ENCODE data around the gene LAMB1. TPM values are rescaled to one million over a fixed set of nuclear protein-coding genes. Genes with fewer than 3 reads are reported as not detected.

The LAMB1 gene
- total RNA-seq, 1 experiment from 2014 or later: 101 TPM

DNA sequence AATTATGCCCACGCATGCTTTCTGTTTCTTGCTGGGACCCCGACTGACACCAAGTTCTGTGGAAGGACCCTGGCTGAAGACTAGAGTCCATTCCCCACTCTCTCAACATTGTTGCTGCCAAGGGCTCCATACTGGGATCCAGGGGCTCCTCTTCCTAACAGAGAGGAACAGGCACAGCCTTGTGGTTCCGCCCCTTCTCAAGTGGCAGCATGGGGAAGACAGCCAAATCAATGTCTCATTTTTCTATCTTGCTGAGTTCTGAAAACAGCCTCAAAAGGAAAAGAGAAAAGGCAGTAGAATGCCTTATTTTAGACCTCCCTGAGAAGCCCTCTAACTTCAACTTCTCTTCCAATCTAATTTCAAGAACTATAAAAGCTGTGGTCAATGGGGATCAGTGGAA, 23.7 kb upstream of the LAMB1 start (continued):
- TF ChIP-seq, protein P1, sequence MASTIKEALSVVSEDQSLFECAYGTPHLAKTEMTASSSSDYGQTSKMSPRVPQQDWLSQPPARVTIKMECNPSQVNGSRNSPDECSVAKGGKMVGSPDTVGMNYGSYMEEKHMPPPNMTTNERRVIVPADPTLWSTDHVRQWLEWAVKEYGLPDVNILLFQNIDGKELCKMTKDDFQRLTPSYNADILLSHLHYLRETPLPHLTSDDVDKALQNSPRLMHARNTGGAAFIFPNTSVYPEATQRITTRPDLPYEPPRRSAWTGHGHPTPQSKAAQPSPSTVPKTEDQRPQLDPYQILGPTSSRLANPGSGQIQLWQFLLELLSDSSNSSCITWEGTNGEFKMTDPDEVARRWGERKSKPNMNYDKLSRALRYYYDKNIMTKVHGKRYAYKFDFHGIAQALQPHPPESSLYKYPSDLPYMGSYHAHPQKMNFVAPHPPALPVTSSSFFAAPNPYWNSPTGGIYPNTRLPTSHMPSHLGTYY (CRISPR knock-in tag; IDR thresholded peaks at IDR 0.05): no peak
- TF ChIP-seq, protein P2, sequence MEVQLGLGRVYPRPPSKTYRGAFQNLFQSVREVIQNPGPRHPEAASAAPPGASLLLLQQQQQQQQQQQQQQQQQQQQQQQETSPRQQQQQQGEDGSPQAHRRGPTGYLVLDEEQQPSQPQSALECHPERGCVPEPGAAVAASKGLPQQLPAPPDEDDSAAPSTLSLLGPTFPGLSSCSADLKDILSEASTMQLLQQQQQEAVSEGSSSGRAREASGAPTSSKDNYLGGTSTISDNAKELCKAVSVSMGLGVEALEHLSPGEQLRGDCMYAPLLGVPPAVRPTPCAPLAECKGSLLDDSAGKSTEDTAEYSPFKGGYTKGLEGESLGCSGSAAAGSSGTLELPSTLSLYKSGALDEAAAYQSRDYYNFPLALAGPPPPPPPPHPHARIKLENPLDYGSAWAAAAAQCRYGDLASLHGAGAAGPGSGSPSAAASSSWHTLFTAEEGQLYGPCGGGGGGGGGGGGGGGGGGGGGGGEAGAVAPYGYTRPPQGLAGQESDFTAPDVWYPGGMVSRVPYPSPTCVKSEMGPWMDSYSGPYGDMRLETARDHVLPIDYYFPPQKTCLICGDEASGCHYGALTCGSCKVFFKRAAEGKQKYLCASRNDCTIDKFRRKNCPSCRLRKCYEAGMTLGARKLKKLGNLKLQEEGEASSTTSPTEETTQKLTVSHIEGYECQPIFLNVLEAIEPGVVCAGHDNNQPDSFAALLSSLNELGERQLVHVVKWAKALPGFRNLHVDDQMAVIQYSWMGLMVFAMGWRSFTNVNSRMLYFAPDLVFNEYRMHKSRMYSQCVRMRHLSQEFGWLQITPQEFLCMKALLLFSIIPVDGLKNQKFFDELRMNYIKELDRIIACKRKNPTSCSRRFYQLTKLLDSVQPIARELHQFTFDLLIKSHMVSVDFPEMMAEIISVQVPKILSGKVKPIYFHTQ (CRISPR knock-in tag; IDR thresholded peaks at IDR 0.05): no peak
- TF ChIP-seq GRHL2 (CRISPR knock-in tag; IDR thresholded peaks at IDR 0.05; ENCODE audit: insufficient replicate concordance, severe bottlenecking) (no peak), ZNF219 (CRISPR knock-in tag; IDR thresholded peaks at IDR 0.05; ENCODE audit: borderline replicate concordance) (no peak)
- TF ChIP-seq, protein P3, sequence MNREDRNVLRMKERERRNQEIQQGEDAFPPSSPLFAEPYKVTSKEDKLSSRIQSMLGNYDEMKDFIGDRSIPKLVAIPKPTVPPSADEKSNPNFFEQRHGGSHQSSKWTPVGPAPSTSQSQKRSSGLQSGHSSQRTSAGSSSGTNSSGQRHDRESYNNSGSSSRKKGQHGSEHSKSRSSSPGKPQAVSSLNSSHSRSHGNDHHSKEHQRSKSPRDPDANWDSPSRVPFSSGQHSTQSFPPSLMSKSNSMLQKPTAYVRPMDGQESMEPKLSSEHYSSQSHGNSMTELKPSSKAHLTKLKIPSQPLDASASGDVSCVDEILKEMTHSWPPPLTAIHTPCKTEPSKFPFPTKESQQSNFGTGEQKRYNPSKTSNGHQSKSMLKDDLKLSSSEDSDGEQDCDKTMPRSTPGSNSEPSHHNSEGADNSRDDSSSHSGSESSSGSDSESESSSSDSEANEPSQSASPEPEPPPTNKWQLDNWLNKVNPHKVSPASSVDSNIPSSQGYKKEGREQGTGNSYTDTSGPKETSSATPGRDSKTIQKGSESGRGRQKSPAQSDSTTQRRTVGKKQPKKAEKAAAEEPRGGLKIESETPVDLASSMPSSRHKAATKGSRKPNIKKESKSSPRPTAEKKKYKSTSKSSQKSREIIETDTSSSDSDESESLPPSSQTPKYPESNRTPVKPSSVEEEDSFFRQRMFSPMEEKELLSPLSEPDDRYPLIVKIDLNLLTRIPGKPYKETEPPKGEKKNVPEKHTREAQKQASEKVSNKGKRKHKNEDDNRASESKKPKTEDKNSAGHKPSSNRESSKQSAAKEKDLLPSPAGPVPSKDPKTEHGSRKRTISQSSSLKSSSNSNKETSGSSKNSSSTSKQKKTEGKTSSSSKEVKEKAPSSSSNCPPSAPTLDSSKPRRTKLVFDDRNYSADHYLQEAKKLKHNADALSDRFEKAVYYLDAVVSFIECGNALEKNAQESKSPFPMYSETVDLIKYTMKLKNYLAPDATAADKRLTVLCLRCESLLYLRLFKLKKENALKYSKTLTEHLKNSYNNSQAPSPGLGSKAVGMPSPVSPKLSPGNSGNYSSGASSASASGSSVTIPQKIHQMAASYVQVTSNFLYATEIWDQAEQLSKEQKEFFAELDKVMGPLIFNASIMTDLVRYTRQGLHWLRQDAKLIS (CRISPR knock-in tag; IDR thresholded peaks at IDR 0.05; ENCODE audit: borderline replicate concordance): no peak
- TF ChIP-seq, protein P4, sequence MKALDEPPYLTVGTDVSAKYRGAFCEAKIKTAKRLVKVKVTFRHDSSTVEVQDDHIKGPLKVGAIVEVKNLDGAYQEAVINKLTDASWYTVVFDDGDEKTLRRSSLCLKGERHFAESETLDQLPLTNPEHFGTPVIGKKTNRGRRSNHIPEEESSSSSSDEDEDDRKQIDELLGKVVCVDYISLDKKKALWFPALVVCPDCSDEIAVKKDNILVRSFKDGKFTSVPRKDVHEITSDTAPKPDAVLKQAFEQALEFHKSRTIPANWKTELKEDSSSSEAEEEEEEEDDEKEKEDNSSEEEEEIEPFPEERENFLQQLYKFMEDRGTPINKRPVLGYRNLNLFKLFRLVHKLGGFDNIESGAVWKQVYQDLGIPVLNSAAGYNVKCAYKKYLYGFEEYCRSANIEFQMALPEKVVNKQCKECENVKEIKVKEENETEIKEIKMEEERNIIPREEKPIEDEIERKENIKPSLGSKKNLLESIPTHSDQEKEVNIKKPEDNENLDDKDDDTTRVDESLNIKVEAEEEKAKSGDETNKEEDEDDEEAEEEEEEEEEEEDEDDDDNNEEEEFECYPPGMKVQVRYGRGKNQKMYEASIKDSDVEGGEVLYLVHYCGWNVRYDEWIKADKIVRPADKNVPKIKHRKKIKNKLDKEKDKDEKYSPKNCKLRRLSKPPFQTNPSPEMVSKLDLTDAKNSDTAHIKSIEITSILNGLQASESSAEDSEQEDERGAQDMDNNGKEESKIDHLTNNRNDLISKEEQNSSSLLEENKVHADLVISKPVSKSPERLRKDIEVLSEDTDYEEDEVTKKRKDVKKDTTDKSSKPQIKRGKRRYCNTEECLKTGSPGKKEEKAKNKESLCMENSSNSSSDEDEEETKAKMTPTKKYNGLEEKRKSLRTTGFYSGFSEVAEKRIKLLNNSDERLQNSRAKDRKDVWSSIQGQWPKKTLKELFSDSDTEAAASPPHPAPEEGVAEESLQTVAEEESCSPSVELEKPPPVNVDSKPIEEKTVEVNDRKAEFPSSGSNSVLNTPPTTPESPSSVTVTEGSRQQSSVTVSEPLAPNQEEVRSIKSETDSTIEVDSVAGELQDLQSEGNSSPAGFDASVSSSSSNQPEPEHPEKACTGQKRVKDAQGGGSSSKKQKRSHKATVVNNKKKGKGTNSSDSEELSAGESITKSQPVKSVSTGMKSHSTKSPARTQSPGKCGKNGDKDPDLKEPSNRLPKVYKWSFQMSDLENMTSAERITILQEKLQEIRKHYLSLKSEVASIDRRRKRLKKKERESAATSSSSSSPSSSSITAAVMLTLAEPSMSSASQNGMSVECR (CRISPR knock-in tag; IDR thresholded peaks at IDR 0.05; ENCODE audit: borderline replicate concordance): no peak
- TF ChIP-seq, protein P5, sequence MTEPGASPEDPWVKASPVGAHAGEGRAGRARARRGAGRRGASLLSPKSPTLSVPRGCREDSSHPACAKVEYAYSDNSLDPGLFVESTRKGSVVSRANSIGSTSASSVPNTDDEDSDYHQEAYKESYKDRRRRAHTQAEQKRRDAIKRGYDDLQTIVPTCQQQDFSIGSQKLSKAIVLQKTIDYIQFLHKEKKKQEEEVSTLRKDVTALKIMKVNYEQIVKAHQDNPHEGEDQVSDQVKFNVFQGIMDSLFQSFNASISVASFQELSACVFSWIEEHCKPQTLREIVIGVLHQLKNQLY (CRISPR knock-in tag; IDR thresholded peaks at IDR 0.05): no peak

DNA sequence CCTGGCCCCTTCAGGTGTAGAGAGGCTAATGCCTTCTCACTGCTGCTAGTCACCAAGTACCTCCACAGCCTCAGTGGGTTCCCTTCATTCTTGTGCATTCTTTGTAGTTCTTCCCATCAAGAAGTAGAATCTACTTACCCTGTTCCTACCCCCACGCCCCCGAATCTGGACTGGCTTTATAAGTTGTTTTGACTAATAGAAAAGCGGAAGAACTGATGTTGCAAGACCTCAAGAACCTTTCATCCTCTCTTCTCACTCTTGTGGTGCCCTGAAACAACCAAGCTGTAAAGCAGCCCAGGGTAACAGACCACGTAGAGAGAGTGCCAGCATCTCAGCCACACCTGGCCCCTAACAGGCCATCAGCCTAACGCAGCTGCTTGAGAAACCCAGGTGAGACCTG, 23.2 kb upstream of the LAMB1 start:
- ATAC-seq: no peak
- Mint-ChIP-seq H3K36me3 (no peaks in the 10 kb centered on the region), H3K4me1 (no peaks in the 10 kb centered on the region), H3K9me3 (no peaks in the 10 kb centered on the region), H3K4me3 (no peak overlapping the region), H3K27ac (no peak overlapping the region), H3K27me3 (ENCODE audit: low read depth) (peaks cover 3% of the 10 kb centered on the region; the same call in 1 of the 2 replicates)
- TF ChIP-seq ETV6 (CRISPR knock-in tag; IDR thresholded peaks at IDR 0.05) (no peak), ZNF121 (CRISPR knock-in tag; IDR thresholded peaks at IDR 0.05) (no peak), ZNF219 (CRISPR knock-in tag; IDR thresholded peaks at IDR 0.05; ENCODE audit: borderline replicate concordance) (no peak), GABPB1 (CRISPR knock-in tag; IDR thresholded peaks at IDR 0.05) (no peak), SMAD4 (CRISPR knock-in tag; IDR thresholded peaks at IDR 0.05) (no peak), TCF7 (CRISPR knock-in tag; IDR thresholded peaks at IDR 0.05; ENCODE audit: low read depth) (no peak), ZNF671 (CRISPR knock-in tag; IDR thresholded peaks at IDR 0.05) (no peak), NR1H2 (CRISPR knock-in tag; IDR thresholded peaks at IDR 0.05) (no peak), CBFB (CRISPR knock-in tag; IDR thresholded peaks at IDR 0.05; ENCODE audit: low read depth) (no peak), MYBL2 (CRISPR knock-in tag; IDR thresholded peaks at IDR 0.05) (no peak), MXD4 (CRISPR knock-in tag; IDR thresholded peaks at IDR 0.05; ENCODE audit: borderline replicate concordance) (no peak)
- TF ChIP-seq, protein P5 (CRISPR knock-in tag; IDR thresholded peaks at IDR 0.05): no peak
- TF ChIP-seq, protein P6, sequence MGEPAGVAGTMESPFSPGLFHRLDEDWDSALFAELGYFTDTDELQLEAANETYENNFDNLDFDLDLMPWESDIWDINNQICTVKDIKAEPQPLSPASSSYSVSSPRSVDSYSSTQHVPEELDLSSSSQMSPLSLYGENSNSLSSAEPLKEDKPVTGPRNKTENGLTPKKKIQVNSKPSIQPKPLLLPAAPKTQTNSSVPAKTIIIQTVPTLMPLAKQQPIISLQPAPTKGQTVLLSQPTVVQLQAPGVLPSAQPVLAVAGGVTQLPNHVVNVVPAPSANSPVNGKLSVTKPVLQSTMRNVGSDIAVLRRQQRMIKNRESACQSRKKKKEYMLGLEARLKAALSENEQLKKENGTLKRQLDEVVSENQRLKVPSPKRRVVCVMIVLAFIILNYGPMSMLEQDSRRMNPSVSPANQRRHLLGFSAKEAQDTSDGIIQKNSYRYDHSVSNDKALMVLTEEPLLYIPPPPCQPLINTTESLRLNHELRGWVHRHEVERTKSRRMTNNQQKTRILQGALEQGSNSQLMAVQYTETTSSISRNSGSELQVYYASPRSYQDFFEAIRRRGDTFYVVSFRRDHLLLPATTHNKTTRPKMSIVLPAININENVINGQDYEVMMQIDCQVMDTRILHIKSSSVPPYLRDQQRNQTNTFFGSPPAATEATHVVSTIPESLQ (CRISPR knock-in tag; IDR thresholded peaks at IDR 0.05): no peak
- POLR2A ChIA-PET: no interaction called here
- DNase-seq (ENCODE audit: low spot score): no peak
- CTCF ChIA-PET: no interaction called here
